Ovary (tissue), 3 donors: ENCODE results near the gene WNT7A.

Source experiments
- CTCF ChIP-seq, 3 donors: fragments of 450-650 bp in 2 of 3; fragments of 200-600 bp in 1 of 3; IDR thresholded peaks; one replicate each; pipeline versions ENCODE4 v1.5.1 to v1.8.0; 2016 to 2022; ENCODE audit warnings: antibody characterized with exemption in 3 of 3, mild to moderate bottlenecking in 1 of 3
- POLR2A ChIP-seq: fragments of 450-650 bp; IDR thresholded peaks from one replicate; pipeline ENCODE4 v1.6.1; 2017; ENCODE audit warnings: antibody characterized with exemption, mild to moderate bottlenecking, moderate library complexity
- donor health status: DM: no; HTN: no; CAD: no.

- TF ChIP-seq CTCF (IDR thresholded peaks at IDR 0.05) = no peak
- no peak for TF ChIP-seq POLR2A
Measured at GRCh38 chr3:13785853-13786436, 93.9 kb downstream of the WNT7A start.
